ENCODE measurements around the gene EPN1. TPM values are rescaled to one million over a fixed set of nuclear protein-coding genes. Genes with fewer than 3 reads are reported as not detected.

EPN1 gene
- total RNA-seq, 120 experiments from 2014 or later: 99.1 to 200 (median 154) TPM

Other genes starting within 250 kb of the EPN1 start
- gene SHISA7, start 231.9 kb upstream of the EPN1 start, total RNA-seq: 10 to 100 TPM; 24.3 to 47.1 (median 34.5) TPM
- gene ISOC2, start 213.6 kb upstream of the EPN1 start, total RNA-seq: 10 to 100 TPM; 25.1 to 48.5 (median 36.7) TPM
- gene C19orf85, start 210.5 kb upstream of the EPN1 start, total RNA-seq: under 1 TPM in 1 of 120 experiments, not detected in 119; 0.57 TPM
- gene ZNF628, start 198.6 kb upstream of the EPN1 start, total RNA-seq: 10 to 100 TPM in 8 of 120 experiments, 1 to 10 TPM in 112; 3.1 to 14.2 (median 6.2) TPM
- gene NAT14, start 190.0 kb upstream of the EPN1 start, total RNA-seq: 10 to 100 TPM; 31.4 to 82.8 (median 57.2) TPM
- 10 to 100 TPM in 1 of 120 experiments, 1 to 10 TPM in 119; 1.3 to 11.4 (median 4.6) TPM for gene SSC5D, start 186.8 kb upstream of the EPN1 start, total RNA-seq
- gene SBK2, start 138.1 kb upstream of the EPN1 start, total RNA-seq: not detected
- under 1 TPM in 1 of 120 experiments, not detected in 119; 0.47 TPM for gene SBK3, start 129.7 kb upstream of the EPN1 start, total RNA-seq
- 10 to 100 TPM in 119 of 120 experiments, 1 to 10 TPM in 1; 9.4 to 22.9 (median 15.7) TPM for gene ZNF579, start 94.4 kb upstream of the EPN1 start, total RNA-seq
- gene FIZ1, start 75.7 kb upstream of the EPN1 start, total RNA-seq: 10 to 100 TPM; 18.3 to 50.0 (median 30.3) TPM
- gene ZNF524, start 74.9 kb upstream of the EPN1 start, total RNA-seq: 10 to 100 TPM in 117 of 120 experiments, 1 to 10 TPM in 3; 8.8 to 22.8 (median 13.8) TPM
- 10 to 100 TPM; 14.1 to 30.5 (median 19.4) TPM for gene ZNF865, start 69.6 kb upstream of the EPN1 start, total RNA-seq
- 1 to 10 TPM; 2.2 to 7.7 (median 4.4) TPM for gene ZNF784, start 50.7 kb upstream of the EPN1 start, total RNA-seq
- gene ZNF580, start 34.2 kb upstream of the EPN1 start, total RNA-seq: 10 to 100 TPM; 28.3 to 56.4 (median 40.1) TPM
- gene ZNF581, start 31.6 kb upstream of the EPN1 start, total RNA-seq: 10 to 100 TPM in 48 of 120 experiments, 1 to 10 TPM in 72; 5.2 to 15.2 (median 9.6) TPM
- gene CCDC106, start 27.0 kb upstream of the EPN1 start, total RNA-seq: 10 to 100 TPM; 20.1 to 58.1 (median 36.1) TPM
- gene U2AF2, start 20.2 kb upstream of the EPN1 start, total RNA-seq: 100 to 1,000 TPM in 114 of 120 experiments, 10 to 100 TPM in 6; 93.5 to 161 (median 125) TPM
- not detected for gene NLRP9, start 63.2 kb downstream of the EPN1 start, total RNA-seq
- not detected for gene RFPL4A, start 83.9 kb downstream of the EPN1 start, total RNA-seq
- not detected for gene RFPL4AL1, start 93.9 kb downstream of the EPN1 start, total RNA-seq
- gene NLRP11, start 156.8 kb downstream of the EPN1 start, total RNA-seq: under 1 TPM in 2 of 120 experiments, not detected in 118; 0.17 to 0.18 TPM
- gene NLRP4, start 161.3 kb downstream of the EPN1 start, total RNA-seq: 1 to 10 TPM in 1 of 120 experiments, under 1 TPM in 41, not detected in 78; 0.10 to 2.1 (median 0.29) TPM